MM.1S (cell line): ENCODE data around the gene PTPRF.

Source experiments
- DNase-seq: peaks from one replicate; pipeline ENCODE4 v3.0.0-alpha.2; 2015
- H2AFZ ChIP-seq: fragments of 300-600 bp; sonication (generic); 2 replicates; pipeline ENCODE4 v1.6.0; 2016; ENCODE audit warnings: antibody characterized with exemption, low read length
- H3F3A ChIP-seq: fragments of 300-600 bp; sonication (generic); 2 replicates; pipeline ENCODE4 v1.6.1; 2016; ENCODE audit warnings: mild to moderate bottlenecking, antibody characterized with exemption, low read length, moderate library complexity, mixed read lengths; ENCODE audit not compliant: insufficient read depth
- H3K27ac ChIP-seq: fragments of 300-600 bp; sonication (generic); 2 replicates; pipeline ENCODE4 v1.5.1; 2016; ENCODE audit warnings: mild to moderate bottlenecking, low read length
- H3K27me3 ChIP-seq: fragments of 300-600 bp; sonication (generic); replicated peaks from 2 replicates; pipeline ENCODE4 v1.6.0; 2016; ENCODE audit warnings: low read length; ENCODE audit not compliant: insufficient read depth
- H3K36me3 ChIP-seq: fragments of 300-600 bp; sonication (generic); replicated peaks from 2 replicates; pipeline ENCODE4 v1.6.1; 2016; ENCODE audit warnings: mild to moderate bottlenecking, low read length, mixed read lengths; ENCODE audit not compliant: insufficient read depth
- H3K4me1 ChIP-seq: fragments of 300-600 bp; sonication (generic); 2 replicates; pipeline ENCODE4 v1.6.1; 2016; ENCODE audit warnings: low read length, mixed read lengths
- H3K4me2 ChIP-seq: fragments of 300-600 bp; sonication (generic); 2 replicates; pipeline ENCODE4 v1.6.0; 2016; ENCODE audit warnings: low read depth, low read length
- H3K4me3 ChIP-seq: fragments of 300-600 bp; sonication (generic); 2 replicates; pipeline ENCODE4 v1.5.1; 2016; ENCODE audit warnings: low read length, mixed read lengths
- H3K79me2 ChIP-seq: fragments of 300-600 bp; sonication (generic); 2 replicates; pipeline ENCODE4 v1.6.1; 2016; ENCODE audit warnings: mixed run types, low read length, mixed read lengths
- H3K9ac ChIP-seq: fragments of 300-600 bp; sonication (generic); 2 replicates; pipeline ENCODE4 v1.6.1; 2016; ENCODE audit warnings: low read length, mixed read lengths
- H3K9me2 ChIP-seq: fragments of 300-600 bp; sonication (generic); replicated peaks from 2 replicates; pipeline ENCODE4 v1.6.1; 2016; ENCODE audit warnings: mild to moderate bottlenecking, low read length, mixed read lengths; ENCODE audit not compliant: insufficient read depth
- H3K9me3 ChIP-seq: fragments of 300-600 bp; sonication (generic); replicated peaks from 2 replicates; pipeline ENCODE4 v1.6.1; 2016; ENCODE audit warnings: mild to moderate bottlenecking, low read length, mixed read lengths; ENCODE audit not compliant: insufficient read depth
- H4K20me1 ChIP-seq: fragments of 300-600 bp; sonication (generic); 2 replicates; pipeline ENCODE4 v1.6.1; 2016; ENCODE audit warnings: mild to moderate bottlenecking, low read length, moderate library complexity, mixed read lengths; ENCODE audit not compliant: insufficient read depth
- EZH2 ChIP-seq: fragments of 300-600 bp; sonication (generic); optimal IDR thresholded peaks from 2 replicates; pipeline ENCODE3; 2017; ENCODE audit warnings: low read depth, mild to moderate bottlenecking, antibody characterized with exemption, low read length, mixed read lengths
- EZH2phosphoT487 ChIP-seq: fragments of 300-600 bp; sonication (generic); IDR thresholded peaks from 2 replicates; pipeline ENCODE4 v1.6.1; 2018; ENCODE audit warnings: antibody characterized with exemption, low read length
- TF ChIP-seq, protein P1 (sequence below): fragments of 300-600 bp; sonication (generic); IDR thresholded peaks from 2 replicates; pipeline ENCODE4 v1.5.1; 2016; ENCODE audit warnings: antibody characterized with exemption, low read length, mixed read lengths

The PTPRF gene

GRCh38 chr1:43549921-43550597 is 19.4 kb downstream of the PTPRF start:
- TF ChIP-seq EZH2phosphoT487, result no peak
- TF ChIP-seq, protein P1, sequence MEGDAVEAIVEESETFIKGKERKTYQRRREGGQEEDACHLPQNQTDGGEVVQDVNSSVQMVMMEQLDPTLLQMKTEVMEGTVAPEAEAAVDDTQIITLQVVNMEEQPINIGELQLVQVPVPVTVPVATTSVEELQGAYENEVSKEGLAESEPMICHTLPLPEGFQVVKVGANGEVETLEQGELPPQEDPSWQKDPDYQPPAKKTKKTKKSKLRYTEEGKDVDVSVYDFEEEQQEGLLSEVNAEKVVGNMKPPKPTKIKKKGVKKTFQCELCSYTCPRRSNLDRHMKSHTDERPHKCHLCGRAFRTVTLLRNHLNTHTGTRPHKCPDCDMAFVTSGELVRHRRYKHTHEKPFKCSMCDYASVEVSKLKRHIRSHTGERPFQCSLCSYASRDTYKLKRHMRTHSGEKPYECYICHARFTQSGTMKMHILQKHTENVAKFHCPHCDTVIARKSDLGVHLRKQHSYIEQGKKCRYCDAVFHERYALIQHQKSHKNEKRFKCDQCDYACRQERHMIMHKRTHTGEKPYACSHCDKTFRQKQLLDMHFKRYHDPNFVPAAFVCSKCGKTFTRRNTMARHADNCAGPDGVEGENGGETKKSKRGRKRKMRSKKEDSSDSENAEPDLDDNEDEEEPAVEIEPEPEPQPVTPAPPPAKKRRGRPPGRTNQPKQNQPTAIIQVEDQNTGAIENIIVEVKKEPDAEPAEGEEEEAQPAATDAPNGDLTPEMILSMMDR, result no peak
- TF ChIP-seq EZH2, result no peak
- Histone ChIP-seq H3K9ac (peak overlapping the region; percentile 27; the same call in 1 of the 2 replicates), H3K4me2 (peak overlapping the region; percentile 87), H2AFZ (peak overlapping the region; percentile 86), H3K9me3 (no peaks in the 10 kb centered on the region), H3K79me2 (no peaks in the 10 kb centered on the region), H3F3A (no peaks in the 10 kb centered on the region), H3K36me3 (no peaks in the 10 kb centered on the region), H3K4me1 (0 out of 2 replicates have a peak, but pooled peaks cover 7% of the 10 kb centered on the region), H3K9me2 (no peaks in the 10 kb centered on the region), H3K27me3 (no peaks in the 10 kb centered on the region), H3K27ac (no peak overlapping the region), H3K4me3 (peak overlapping the region; percentile 62), H4K20me1 (no peaks in the 10 kb centered on the region)
- peak; percentile 74 for DNase-seq

- TF ChIP-seq, protein P1, result no peak
- TF ChIP-seq EZH2phosphoT487, result no peak
- TF ChIP-seq EZH2, result no peak
- H3K9ac ChIP-seq, result peak overlapping the region; percentile 27; the same call in 1 of the 2 replicates
- no peaks in the 10 kb centered on the region for H3K9me2 ChIP-seq
- peak overlapping the region; percentile 62 for H3K4me3 ChIP-seq
- H3K36me3 ChIP-seq, result no peaks in the 10 kb centered on the region
- no peaks in the 10 kb centered on the region for H3K79me2 ChIP-seq
- H3K4me1 ChIP-seq, result 0 out of 2 replicates have a peak, but pooled peaks cover 7% of the 10 kb centered on the region
- H2AFZ ChIP-seq, result peak overlapping the region; percentile 86
- no peak overlapping the region for H3K27ac ChIP-seq
- no peaks in the 10 kb centered on the region for H3F3A ChIP-seq
- no peaks in the 10 kb centered on the region for H3K9me3 ChIP-seq
- peak overlapping the region; percentile 87 for H3K4me2 ChIP-seq
- H3K27me3 ChIP-seq, result no peaks in the 10 kb centered on the region
- no peak for DNase-seq
- H4K20me1 ChIP-seq, result no peaks in the 10 kb centered on the region
These were observed 20.0 kb downstream of the PTPRF start for GRCh38 chr1:43550598-43551246.

DNA sequence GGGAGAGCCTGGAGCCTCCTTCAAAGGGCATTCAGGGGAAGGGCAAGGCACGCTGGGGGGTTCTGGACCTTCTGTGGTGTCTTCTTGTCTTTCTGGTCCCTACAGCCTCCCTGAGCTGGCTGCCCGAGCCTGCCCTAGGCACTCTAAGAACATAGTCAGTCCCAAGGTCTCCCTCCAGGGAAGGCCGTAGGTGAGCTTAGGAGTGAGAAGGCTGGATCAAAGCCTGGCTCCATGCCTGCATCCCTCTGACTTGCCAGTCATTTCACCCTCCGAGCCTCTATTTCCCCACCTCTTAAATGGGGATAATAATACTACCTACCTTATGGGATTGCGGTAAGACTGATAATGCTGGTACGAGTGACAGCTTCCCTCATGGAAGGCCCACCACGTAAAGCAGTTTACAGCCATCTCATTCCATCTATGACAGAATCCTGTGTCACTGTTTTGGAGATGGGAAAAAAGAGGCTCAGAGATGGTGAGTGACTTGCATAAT is 20.8 kb downstream of the PTPRF start:
- no peak overlapping the region for H2AFZ ChIP-seq
- H3K4me1 ChIP-seq, result 0 out of 2 replicates have a peak, but pooled peaks cover 2% of the 10 kb centered on the region
- no peak overlapping the region for H3K27ac ChIP-seq
- DNase-seq, result no peak
- no peaks in the 10 kb centered on the region for H3K36me3 ChIP-seq
- no peaks in the 10 kb centered on the region for H3K79me2 ChIP-seq
- no peaks in the 10 kb centered on the region for H3K27me3 ChIP-seq
- H3F3A ChIP-seq, result no peaks in the 10 kb centered on the region
- H3K9me2 ChIP-seq, result no peaks in the 10 kb centered on the region
- H3K4me3 ChIP-seq, result no peak overlapping the region
- H3K9ac ChIP-seq, result no peak overlapping the region
- H3K9me3 ChIP-seq, result no peaks in the 10 kb centered on the region
- no peak overlapping the region for H3K4me2 ChIP-seq
- no peak for TF ChIP-seq EZH2phosphoT487
- no peak for TF ChIP-seq EZH2
- TF ChIP-seq, protein P1, result no peak
- H4K20me1 ChIP-seq, result no peaks in the 10 kb centered on the region
